Caco-2 (cell line): ENCODE measurements around the gene APC2. TPM values are rescaled to one million over a fixed set of nuclear protein-coding genes. Genes with fewer than 3 reads are reported as not detected.

Experiments
- BruUV-seq: library from RNA; stranded (reverse); fragments of 400-500 nt; replicated peaks from 2 replicates; lab custom pipeline; 2021; lab: Mats Ljungman, UMichigan
- CTCF ChIA-PET: fragments of 300-600 bp; sonication (Branson Sonifier 250); formaldehyde crosslinking; loops from one replicate; lab custom pipeline; 2022; ENCODE audit warnings: antibody characterized with exemption; lab: Charles Lee
- POLR2A ChIA-PET: fragments of 300-600 bp; sonication (Branson Sonifier 250); formaldehyde crosslinking; loops from one replicate; lab custom pipeline; 2022; ENCODE audit warnings: antibody characterized with exemption; lab: Charles Lee
- DNase-seq, 2 experiments: peaks; one replicate each; pipeline versions ENCODE4 v3.0.0 to v3.0.0-alpha.2; 2020 to 2022
- H3K27me3 ChIP-seq: replicated peaks from 2 replicates; pipeline ENCODE4 v1.6.0; 2011; ENCODE audit warnings: low read length; ENCODE audit not compliant: control insufficient read depth, insufficient read depth
- H3K36me3 ChIP-seq: 2 replicates; pipeline ENCODE4 v1.5.1; 2011; ENCODE audit warnings: low read length; ENCODE audit not compliant: control insufficient read depth, insufficient read depth
- H3K4me1 ChIP-seq: fragments of 250-450 bp; sonication (Bioruptor Pico); 2 replicates; pipeline ENCODE4 v1.5.1; 2020; ENCODE audit warnings: mild to moderate bottlenecking
- H3K4me3 ChIP-seq: 2 replicates; pipeline ENCODE4 v1.5.1; 2011; ENCODE audit warnings: low read depth, mild to moderate bottlenecking, control low read depth, low read length
- H3K9me3 ChIP-seq: fragments of 250-450 bp; sonication (Bioruptor Pico); 2 replicates; pipeline ENCODE4 v1.5.1; 2020; ENCODE audit warnings: mild to moderate bottlenecking, moderate library complexity
- H3K27ac Mint-ChIP-seq: one replicate; pipeline ENCODE4 v1.8.0; 2022; ENCODE audit warnings: mixed read lengths; ENCODE audit not compliant: unreplicated experiment
- H3K27me3 Mint-ChIP-seq: one replicate; pipeline ENCODE4 v1.8.0; 2022; ENCODE audit warnings: mixed read lengths; ENCODE audit not compliant: insufficient read depth, unreplicated experiment
- H3K36me3 Mint-ChIP-seq: one replicate; pipeline ENCODE4 v1.8.0; 2022; ENCODE audit warnings: mild to moderate bottlenecking, mixed read lengths; ENCODE audit not compliant: insufficient read depth, unreplicated experiment
- H3K4me1 Mint-ChIP-seq: one replicate; pipeline ENCODE4 v1.8.0; 2022; ENCODE audit warnings: low read depth, mixed read lengths; ENCODE audit not compliant: unreplicated experiment
- H3K4me3 Mint-ChIP-seq: one replicate; pipeline ENCODE4 v1.8.0; 2022; ENCODE audit warnings: mild to moderate bottlenecking, moderate library complexity, mixed read lengths; ENCODE audit not compliant: unreplicated experiment
- H3K9me3 Mint-ChIP-seq: one replicate; pipeline ENCODE4 v1.8.0; 2022; ENCODE audit warnings: mixed read lengths; ENCODE audit not compliant: unreplicated experiment
- intact Hi-C: fragments of 100-400 bp; cut with micrococcal nuclease; formaldehyde crosslinking; loops from one replicate; pipeline ENCODE4 v1.10.0; 2022; ENCODE audit not compliant: unreplicated experiment
- total RNA-seq: library from RNA; stranded (reverse); gene quantifications from 2 replicates; pipeline ENCODE4 v1.2.3, GENCODE V29; 2022
- TF ChIP-seq, protein P1 (sequence below), 2 experiments: fragments of 200-600 bp in 1 of 2; IDR thresholded peaks; 1 replicate in 1 of 2; 2 replicates in 1 of 2; pipeline versions ENCODE4 v1.5.1 to v1.8.0; 2011 to 2022; ENCODE audit warnings: antibody characterized with exemption in 1 of 2, control low read depth in 1 of 2, inconsistent platforms in 1 of 2, low read depth in 1 of 2, low read length in 1 of 2, mild to moderate bottlenecking in 1 of 2, moderate library complexity in 1 of 2; ENCODE audit not compliant: insufficient read depth in 1 of 2, severe bottlenecking in 1 of 2, unreplicated experiment in 1 of 2

Gene APC2
- total RNA-seq, 1 experiment from 2014 or later, result 9.5 TPM

DNA sequence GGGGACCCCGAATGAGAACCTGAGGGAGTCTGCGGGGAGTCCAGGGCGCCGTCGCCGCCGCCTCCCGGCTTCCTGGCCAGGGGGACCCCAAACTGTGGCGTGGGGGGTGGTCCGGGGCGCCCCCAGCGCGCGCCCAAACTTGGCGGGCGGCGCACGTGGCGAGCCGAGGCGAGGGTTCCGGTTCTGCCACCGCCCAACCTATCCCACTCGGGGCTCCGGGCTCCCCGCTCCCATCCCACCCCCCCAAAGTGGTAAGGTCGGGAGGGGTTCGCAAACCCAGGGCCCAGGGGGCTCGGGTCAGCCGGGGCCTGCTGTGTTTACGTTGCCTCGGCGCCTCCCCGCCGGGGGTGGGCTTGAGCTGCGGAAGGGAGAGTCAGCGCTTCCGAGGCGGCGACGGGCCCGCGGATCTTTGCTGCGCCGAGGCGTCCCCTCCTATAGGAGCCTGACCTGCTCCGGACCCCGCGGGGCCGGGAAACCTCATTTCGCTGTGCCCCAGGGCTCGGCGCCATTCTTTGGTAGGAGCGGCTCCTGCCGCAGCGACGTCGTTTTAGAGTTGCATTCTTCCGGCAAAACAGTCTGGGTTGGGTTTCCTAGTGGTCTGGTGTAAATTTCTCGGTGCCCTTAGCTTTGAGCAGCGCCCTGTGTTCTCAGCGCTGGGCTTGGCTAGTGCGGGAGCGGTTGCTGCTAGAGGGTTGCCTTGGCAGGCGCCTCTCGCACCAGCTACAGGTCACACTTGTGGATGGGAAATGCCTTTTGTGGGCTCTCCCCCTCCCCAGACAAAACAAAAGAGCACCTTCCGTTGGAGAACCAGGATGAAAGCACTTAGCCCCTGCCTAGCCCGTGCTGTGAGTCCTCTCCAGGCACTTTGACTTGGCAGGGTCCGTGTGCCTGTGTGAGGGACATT lies 41.4 kb upstream of the APC2 start:
- peak in 1 of 2 experiments; percentile 38 for DNase-seq
- Histone ChIP-seq H3K9me3 (no peaks in the 10 kb centered on the region), H3K4me1 (peaks cover 15% of the 10 kb centered on the region; the same call in 1 of the 2 replicates), H3K4me3 (peak overlapping the region; percentile 84), H3K36me3 (peaks cover 1% of the 10 kb centered on the region; the same call in 1 of the 2 replicates), H3K27me3 (no peaks in the 10 kb centered on the region)
- H3K4me1 Mint-ChIP-seq, result peaks cover 18% of the 10 kb centered on the region
- H3K9me3 Mint-ChIP-seq, result no peaks in the 10 kb centered on the region
- H3K36me3 Mint-ChIP-seq, result peaks cover 46% of the 10 kb centered on the region
- H3K27me3 Mint-ChIP-seq, result no peaks in the 10 kb centered on the region
- POLR2A ChIA-PET, result no interaction called here
- TF ChIP-seq, protein P1, sequence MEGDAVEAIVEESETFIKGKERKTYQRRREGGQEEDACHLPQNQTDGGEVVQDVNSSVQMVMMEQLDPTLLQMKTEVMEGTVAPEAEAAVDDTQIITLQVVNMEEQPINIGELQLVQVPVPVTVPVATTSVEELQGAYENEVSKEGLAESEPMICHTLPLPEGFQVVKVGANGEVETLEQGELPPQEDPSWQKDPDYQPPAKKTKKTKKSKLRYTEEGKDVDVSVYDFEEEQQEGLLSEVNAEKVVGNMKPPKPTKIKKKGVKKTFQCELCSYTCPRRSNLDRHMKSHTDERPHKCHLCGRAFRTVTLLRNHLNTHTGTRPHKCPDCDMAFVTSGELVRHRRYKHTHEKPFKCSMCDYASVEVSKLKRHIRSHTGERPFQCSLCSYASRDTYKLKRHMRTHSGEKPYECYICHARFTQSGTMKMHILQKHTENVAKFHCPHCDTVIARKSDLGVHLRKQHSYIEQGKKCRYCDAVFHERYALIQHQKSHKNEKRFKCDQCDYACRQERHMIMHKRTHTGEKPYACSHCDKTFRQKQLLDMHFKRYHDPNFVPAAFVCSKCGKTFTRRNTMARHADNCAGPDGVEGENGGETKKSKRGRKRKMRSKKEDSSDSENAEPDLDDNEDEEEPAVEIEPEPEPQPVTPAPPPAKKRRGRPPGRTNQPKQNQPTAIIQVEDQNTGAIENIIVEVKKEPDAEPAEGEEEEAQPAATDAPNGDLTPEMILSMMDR (IDR thresholded peaks at IDR 0.05; ENCODE audit: insufficient read depth in 1 of 2, low read depth in 1 of 2, low read length in 1 of 2, severe bottlenecking in 1 of 2, unreplicated experiment in 1 of 2), result no peak
- intact Hi-C loops, result loop anchor here (5.0 kb wide), 1 partner anchor 64 kb away; no protein-coding TSS in a partner anchor
- peak overlapping the region; percentile 82 for H3K4me3 Mint-ChIP-seq
- CTCF ChIA-PET, result interaction anchor here (0.6 kb wide), 1 partner anchor 13 kb away, joined by 8 read pairs; no protein-coding TSS in a partner anchor
- peak overlapping the region; percentile 87 for H3K27ac Mint-ChIP-seq
- BruUV-seq, result no TSS peak

DNA sequence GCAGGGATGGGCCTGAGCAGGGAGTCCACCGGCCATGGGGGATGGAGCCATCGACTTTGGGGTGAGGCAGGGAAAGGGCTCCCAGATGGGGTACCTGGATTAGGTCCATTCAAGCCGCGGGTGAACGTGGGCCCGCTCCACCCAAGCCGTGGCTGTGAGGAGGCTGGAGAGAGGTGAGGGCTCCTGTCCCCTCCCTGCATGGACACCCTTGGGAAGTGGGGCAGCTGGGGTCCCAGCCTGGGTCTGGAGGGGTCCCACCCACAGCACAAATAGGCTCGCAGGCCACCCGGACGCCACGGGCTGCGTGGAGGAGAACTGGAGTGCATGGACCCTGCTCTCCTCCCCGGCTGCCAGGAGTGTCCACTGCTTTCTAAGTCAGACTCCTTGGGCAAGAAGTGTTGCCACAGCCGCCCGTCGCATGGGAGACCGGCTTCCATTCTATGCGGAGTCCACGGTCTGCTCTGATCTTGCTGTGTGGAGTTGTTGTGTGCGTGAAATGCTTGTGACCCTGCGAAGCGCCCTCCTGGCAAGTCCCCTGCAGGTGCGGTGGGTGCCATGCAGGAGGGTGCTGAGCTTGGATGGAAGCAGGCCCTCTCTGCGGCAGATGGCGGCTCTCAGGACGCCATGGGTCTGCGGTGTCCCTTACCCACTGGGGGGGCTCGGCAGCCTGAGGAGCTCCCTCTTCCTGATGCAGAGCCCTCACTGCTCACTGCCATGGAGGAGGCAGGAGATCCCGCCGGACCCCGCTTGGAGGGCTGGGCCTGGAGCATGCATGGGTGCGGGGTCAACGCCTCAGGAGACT lies 40.5 kb upstream of the APC2 start:
- Histone ChIP-seq H3K36me3 (peaks cover 1% of the 10 kb centered on the region; the same call in 1 of the 2 replicates), H3K27me3 (no peaks in the 10 kb centered on the region), H3K4me3 (peak overlapping the region; percentile 84), H3K4me1 (peaks cover 19% of the 10 kb centered on the region; the same call in 1 of the 2 replicates), H3K9me3 (no peaks in the 10 kb centered on the region)
- ChIA-PET POLR2A (no interaction called here), CTCF (no interaction called here)
- peaks cover 46% of the 10 kb centered on the region for H3K36me3 Mint-ChIP-seq
- BruUV-seq, result TSS peak; percentile 33
- intact Hi-C loops, result loop anchor here (5.0 kb wide), 1 partner anchor 63 kb away; no protein-coding TSS in a partner anchor
- no peaks in the 10 kb centered on the region for H3K27me3 Mint-ChIP-seq
- no peaks in the 10 kb centered on the region for H3K9me3 Mint-ChIP-seq
- peak overlapping the region; percentile 82 for H3K4me3 Mint-ChIP-seq
- H3K4me1 Mint-ChIP-seq, result peaks cover 18% of the 10 kb centered on the region
- no peak for DNase-seq
- TF ChIP-seq, protein P1 (IDR thresholded peaks at IDR 0.05; ENCODE audit: insufficient read depth in 1 of 2, low read depth in 1 of 2, low read length in 1 of 2, severe bottlenecking in 1 of 2, unreplicated experiment in 1 of 2), result no peak
- peak overlapping the region; percentile 87 for H3K27ac Mint-ChIP-seq
